MM.1S (cell line): Measurements from ENCODE around the gene RASSF3.

Source experiments
- DNase-seq: peaks from one replicate; pipeline ENCODE4 v3.0.0-alpha.2; 2015
- H2AFZ ChIP-seq: fragments of 300-600 bp; sonication (generic); 2 replicates; pipeline ENCODE4 v1.6.0; 2016; ENCODE audit warnings: antibody characterized with exemption, low read length
- H3F3A ChIP-seq: fragments of 300-600 bp; sonication (generic); 2 replicates; pipeline ENCODE4 v1.6.1; 2016; ENCODE audit warnings: mild to moderate bottlenecking, antibody characterized with exemption, low read length, moderate library complexity, mixed read lengths; ENCODE audit not compliant: insufficient read depth
- H3K27ac ChIP-seq: fragments of 300-600 bp; sonication (generic); 2 replicates; pipeline ENCODE4 v1.5.1; 2016; ENCODE audit warnings: mild to moderate bottlenecking, low read length
- H3K27me3 ChIP-seq: fragments of 300-600 bp; sonication (generic); replicated peaks from 2 replicates; pipeline ENCODE4 v1.6.0; 2016; ENCODE audit warnings: low read length; ENCODE audit not compliant: insufficient read depth
- H3K36me3 ChIP-seq: fragments of 300-600 bp; sonication (generic); replicated peaks from 2 replicates; pipeline ENCODE4 v1.6.1; 2016; ENCODE audit warnings: mild to moderate bottlenecking, low read length, mixed read lengths; ENCODE audit not compliant: insufficient read depth
- H3K4me1 ChIP-seq: fragments of 300-600 bp; sonication (generic); 2 replicates; pipeline ENCODE4 v1.6.1; 2016; ENCODE audit warnings: low read length, mixed read lengths
- H3K4me2 ChIP-seq: fragments of 300-600 bp; sonication (generic); 2 replicates; pipeline ENCODE4 v1.6.0; 2016; ENCODE audit warnings: low read depth, low read length
- H3K4me3 ChIP-seq: fragments of 300-600 bp; sonication (generic); 2 replicates; pipeline ENCODE4 v1.5.1; 2016; ENCODE audit warnings: low read length, mixed read lengths
- H3K79me2 ChIP-seq: fragments of 300-600 bp; sonication (generic); 2 replicates; pipeline ENCODE4 v1.6.1; 2016; ENCODE audit warnings: mixed run types, low read length, mixed read lengths
- H3K9ac ChIP-seq: fragments of 300-600 bp; sonication (generic); 2 replicates; pipeline ENCODE4 v1.6.1; 2016; ENCODE audit warnings: low read length, mixed read lengths
- H3K9me2 ChIP-seq: fragments of 300-600 bp; sonication (generic); replicated peaks from 2 replicates; pipeline ENCODE4 v1.6.1; 2016; ENCODE audit warnings: mild to moderate bottlenecking, low read length, mixed read lengths; ENCODE audit not compliant: insufficient read depth
- H3K9me3 ChIP-seq: fragments of 300-600 bp; sonication (generic); replicated peaks from 2 replicates; pipeline ENCODE4 v1.6.1; 2016; ENCODE audit warnings: mild to moderate bottlenecking, low read length, mixed read lengths; ENCODE audit not compliant: insufficient read depth
- H4K20me1 ChIP-seq: fragments of 300-600 bp; sonication (generic); 2 replicates; pipeline ENCODE4 v1.6.1; 2016; ENCODE audit warnings: mild to moderate bottlenecking, low read length, moderate library complexity, mixed read lengths; ENCODE audit not compliant: insufficient read depth
- CTCF ChIP-seq: fragments of 300-600 bp; sonication (generic); IDR thresholded peaks from 2 replicates; pipeline ENCODE4 v1.5.1; 2016; ENCODE audit warnings: antibody characterized with exemption, low read length, mixed read lengths
- EZH2 ChIP-seq: fragments of 300-600 bp; sonication (generic); optimal IDR thresholded peaks from 2 replicates; pipeline ENCODE3; 2017; ENCODE audit warnings: low read depth, mild to moderate bottlenecking, antibody characterized with exemption, low read length, mixed read lengths
- EZH2phosphoT487 ChIP-seq: fragments of 300-600 bp; sonication (generic); IDR thresholded peaks from 2 replicates; pipeline ENCODE4 v1.6.1; 2018; ENCODE audit warnings: antibody characterized with exemption, low read length

RASSF3 gene

GRCh38 chr12:64679487-64680001 lies 69.2 kb downstream of the RASSF3 start:
- TF ChIP-seq EZH2 (no peak), EZH2phosphoT487 (no peak), CTCF (no peak)
- H3K9me2 ChIP-seq, result no peaks in the 10 kb centered on the region
- H3K4me3 ChIP-seq, result no peak overlapping the region
- H2AFZ ChIP-seq, result no peak overlapping the region
- peaks cover 8% of the 10 kb centered on the region; the same call in 1 of the 2 replicates for H3K4me1 ChIP-seq
- peaks cover 61% of the 10 kb centered on the region for H3K79me2 ChIP-seq
- DNase-seq, result no peak
- no peaks in the 10 kb centered on the region for H3K36me3 ChIP-seq
- no peak overlapping the region for H3K4me2 ChIP-seq
- no peaks in the 10 kb centered on the region for H4K20me1 ChIP-seq
- no peak overlapping the region for H3K27ac ChIP-seq
- no peak overlapping the region for H3K9ac ChIP-seq
- no peaks in the 10 kb centered on the region for H3F3A ChIP-seq
- H3K9me3 ChIP-seq, result no peaks in the 10 kb centered on the region
- H3K27me3 ChIP-seq, result no peaks in the 10 kb centered on the region

- no peaks in the 10 kb centered on the region for H4K20me1 ChIP-seq
- no peak overlapping the region for H3K4me3 ChIP-seq
- H3K27ac ChIP-seq, result no peak overlapping the region
- H3K9ac ChIP-seq, result no peak overlapping the region
- no peak overlapping the region for H2AFZ ChIP-seq
- no peaks in the 10 kb centered on the region for H3F3A ChIP-seq
- H3K27me3 ChIP-seq, result no peaks in the 10 kb centered on the region
- peaks cover 8% of the 10 kb centered on the region; the same call in 1 of the 2 replicates for H3K4me1 ChIP-seq
- no peaks in the 10 kb centered on the region for H3K36me3 ChIP-seq
- H3K9me3 ChIP-seq, result no peaks in the 10 kb centered on the region
- peaks cover 59% of the 10 kb centered on the region for H3K79me2 ChIP-seq
- TF ChIP-seq EZH2, result no peak
- TF ChIP-seq EZH2phosphoT487, result no peak
- no peak for TF ChIP-seq CTCF
- H3K9me2 ChIP-seq, result no peaks in the 10 kb centered on the region
- no peak overlapping the region for H3K4me2 ChIP-seq
- no peak for DNase-seq
Observed at GRCh38 chr12:64680235-64680634, 69.9 kb downstream of the RASSF3 start.

- no peak for DNase-seq
- peaks cover 8% of the 10 kb centered on the region; the same call in 1 of the 2 replicates for H3K4me1 ChIP-seq
- H3K27me3 ChIP-seq, result no peaks in the 10 kb centered on the region
- no peaks in the 10 kb centered on the region for H3K9me3 ChIP-seq
- no peaks in the 10 kb centered on the region for H3K36me3 ChIP-seq
- no peak overlapping the region for H3K4me2 ChIP-seq
- peaks cover 54% of the 10 kb centered on the region for H3K79me2 ChIP-seq
- no peaks in the 10 kb centered on the region for H4K20me1 ChIP-seq
- TF ChIP-seq EZH2phosphoT487, result no peak
- H3K27ac ChIP-seq, result no peak overlapping the region
- H3K4me3 ChIP-seq, result no peak overlapping the region
- H3F3A ChIP-seq, result no peaks in the 10 kb centered on the region
- no peaks in the 10 kb centered on the region for H3K9me2 ChIP-seq
- H2AFZ ChIP-seq, result no peak overlapping the region
- no peak overlapping the region for H3K9ac ChIP-seq
Observed at GRCh38 chr12:64681200-64682052, 71.1 kb downstream of the RASSF3 start.
